ENCODE measurements around the gene SORCS2.

GRCh38 chr4:7276515-7276914 lies 84.2 kb downstream of the SORCS2 start:
- TF ChIP-seq, protein P1, sequence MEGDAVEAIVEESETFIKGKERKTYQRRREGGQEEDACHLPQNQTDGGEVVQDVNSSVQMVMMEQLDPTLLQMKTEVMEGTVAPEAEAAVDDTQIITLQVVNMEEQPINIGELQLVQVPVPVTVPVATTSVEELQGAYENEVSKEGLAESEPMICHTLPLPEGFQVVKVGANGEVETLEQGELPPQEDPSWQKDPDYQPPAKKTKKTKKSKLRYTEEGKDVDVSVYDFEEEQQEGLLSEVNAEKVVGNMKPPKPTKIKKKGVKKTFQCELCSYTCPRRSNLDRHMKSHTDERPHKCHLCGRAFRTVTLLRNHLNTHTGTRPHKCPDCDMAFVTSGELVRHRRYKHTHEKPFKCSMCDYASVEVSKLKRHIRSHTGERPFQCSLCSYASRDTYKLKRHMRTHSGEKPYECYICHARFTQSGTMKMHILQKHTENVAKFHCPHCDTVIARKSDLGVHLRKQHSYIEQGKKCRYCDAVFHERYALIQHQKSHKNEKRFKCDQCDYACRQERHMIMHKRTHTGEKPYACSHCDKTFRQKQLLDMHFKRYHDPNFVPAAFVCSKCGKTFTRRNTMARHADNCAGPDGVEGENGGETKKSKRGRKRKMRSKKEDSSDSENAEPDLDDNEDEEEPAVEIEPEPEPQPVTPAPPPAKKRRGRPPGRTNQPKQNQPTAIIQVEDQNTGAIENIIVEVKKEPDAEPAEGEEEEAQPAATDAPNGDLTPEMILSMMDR (IDR thresholded peaks at IDR 0.05), result no peak
- TF ChIP-seq POLR2AphosphoS5 (IDR thresholded peaks at IDR 0.05) (no peak), POLR2A (IDR thresholded peaks at IDR 0.05) (no peak)

Measured in breast epithelium (tissue), 3 donors.